Measurements from ENCODE around the gene NPTX2.

Gene NPTX2

GRCh38 chr7:98669329-98670000 lies 52.4 kb downstream of the NPTX2 start:
- no peak overlapping the region for H3K27ac ChIP-seq
- in situ Hi-C loops (cut with HindIII; ENCODE audit: low pct_ligation_motif_present, low sequenced_read_pairs): no loop called here
- DNase-seq: no peak
- no peak overlapping the region for H3K4me3 ChIP-seq (ENCODE audit: low read depth, low read length)
- no peaks in the 10 kb centered on the region for H3K27me3 ChIP-seq (replicated peaks)
- H3K36me3 ChIP-seq (replicated peaks): no peaks in the 10 kb centered on the region
- TF ChIP-seq, protein P1, sequence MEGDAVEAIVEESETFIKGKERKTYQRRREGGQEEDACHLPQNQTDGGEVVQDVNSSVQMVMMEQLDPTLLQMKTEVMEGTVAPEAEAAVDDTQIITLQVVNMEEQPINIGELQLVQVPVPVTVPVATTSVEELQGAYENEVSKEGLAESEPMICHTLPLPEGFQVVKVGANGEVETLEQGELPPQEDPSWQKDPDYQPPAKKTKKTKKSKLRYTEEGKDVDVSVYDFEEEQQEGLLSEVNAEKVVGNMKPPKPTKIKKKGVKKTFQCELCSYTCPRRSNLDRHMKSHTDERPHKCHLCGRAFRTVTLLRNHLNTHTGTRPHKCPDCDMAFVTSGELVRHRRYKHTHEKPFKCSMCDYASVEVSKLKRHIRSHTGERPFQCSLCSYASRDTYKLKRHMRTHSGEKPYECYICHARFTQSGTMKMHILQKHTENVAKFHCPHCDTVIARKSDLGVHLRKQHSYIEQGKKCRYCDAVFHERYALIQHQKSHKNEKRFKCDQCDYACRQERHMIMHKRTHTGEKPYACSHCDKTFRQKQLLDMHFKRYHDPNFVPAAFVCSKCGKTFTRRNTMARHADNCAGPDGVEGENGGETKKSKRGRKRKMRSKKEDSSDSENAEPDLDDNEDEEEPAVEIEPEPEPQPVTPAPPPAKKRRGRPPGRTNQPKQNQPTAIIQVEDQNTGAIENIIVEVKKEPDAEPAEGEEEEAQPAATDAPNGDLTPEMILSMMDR (IDR thresholded peaks at IDR 0.05; ENCODE audit: low read depth, low read length, missing control alignments): no peak

- in situ Hi-C loops (cut with HindIII; ENCODE audit: low pct_ligation_motif_present, low sequenced_read_pairs): no loop called here
Measured at GRCh38 chr7:98670186-98670585, 53.1 kb downstream of the NPTX2 start.

DNA sequence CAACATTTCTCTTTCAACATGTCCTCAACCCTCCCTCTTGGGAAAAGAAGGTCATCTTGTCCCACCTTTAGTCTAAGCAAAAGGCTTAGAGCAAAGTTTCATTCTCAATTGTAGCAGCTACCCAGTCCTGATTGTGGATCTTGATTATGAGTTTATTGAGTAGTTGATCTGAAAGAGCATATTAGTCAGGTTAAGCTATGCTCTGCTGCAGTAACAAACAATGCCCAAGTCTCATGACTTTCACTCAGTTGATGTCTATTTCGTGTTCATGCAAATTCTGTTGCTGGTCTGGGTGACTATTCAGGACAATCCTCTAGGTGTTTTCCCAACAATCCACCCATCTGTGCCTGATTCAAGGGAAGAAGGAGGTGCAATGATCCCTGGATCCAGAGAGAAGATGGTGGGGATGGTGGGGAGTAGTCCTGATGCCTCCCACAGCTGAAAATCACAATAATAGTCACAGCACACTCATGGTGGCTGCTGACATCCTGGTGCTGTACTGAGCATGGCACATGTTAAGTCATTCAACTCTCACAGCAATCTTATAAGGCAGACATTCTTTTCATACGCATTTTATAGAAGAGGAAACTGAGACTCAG lies 54.7 kb downstream of the NPTX2 start:
- H3K27me3 ChIP-seq (replicated peaks): no peaks in the 10 kb centered on the region
- TF ChIP-seq, protein P1 (IDR thresholded peaks at IDR 0.05; ENCODE audit: low read depth, low read length, missing control alignments): no peak
- in situ Hi-C loops (cut with HindIII; ENCODE audit: low pct_ligation_motif_present, low sequenced_read_pairs): no loop called here
- H3K36me3 ChIP-seq (replicated peaks): no peaks in the 10 kb centered on the region
- DNase-seq: no peak
- no peak overlapping the region for H3K27ac ChIP-seq
- H3K4me3 ChIP-seq (ENCODE audit: low read depth, low read length): no peak overlapping the region

More at GRCh38 chr7:98670186-98670585, 53.1 kb downstream of the NPTX2 start:
- H3K36me3 ChIP-seq (replicated peaks): no peaks in the 10 kb centered on the region
- H3K27me3 ChIP-seq (replicated peaks): no peaks in the 10 kb centered on the region
- H3K4me3 ChIP-seq (ENCODE audit: low read depth, low read length): no peak overlapping the region
- no peak overlapping the region for H3K27ac ChIP-seq
- TF ChIP-seq, protein P1 (IDR thresholded peaks at IDR 0.05; ENCODE audit: low read depth, low read length, missing control alignments): no peak
- no peak for DNase-seq

DNA sequence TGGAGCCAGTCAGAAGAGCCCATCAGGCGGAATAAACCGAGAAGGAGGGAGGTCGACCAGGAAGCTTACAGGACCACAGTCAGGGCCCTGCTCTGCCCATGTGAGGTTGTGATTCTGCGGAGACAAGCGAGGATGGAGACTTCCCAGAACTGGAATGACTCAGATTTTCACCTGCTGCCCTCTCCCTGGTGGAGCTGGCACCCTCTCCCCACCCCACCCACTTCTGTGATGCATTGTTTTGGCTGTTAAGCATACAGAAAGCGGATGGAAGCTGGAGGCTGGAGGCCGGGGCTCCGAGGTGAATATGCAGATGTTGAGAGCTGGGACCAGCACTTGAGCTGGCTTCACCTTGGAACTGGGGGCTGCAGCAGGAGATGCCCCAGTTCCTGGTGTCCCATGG lies 57.4 kb downstream of the NPTX2 start:
- Histone ChIP-seq H3K4me3 (ENCODE audit: low read depth, low read length) (no peak overlapping the region), H3K36me3 (replicated peaks) (no peaks in the 10 kb centered on the region), H3K27me3 (replicated peaks) (no peaks in the 10 kb centered on the region), H3K27ac (no peak overlapping the region)
- in situ Hi-C loops (cut with HindIII; ENCODE audit: low pct_ligation_motif_present, low sequenced_read_pairs): no loop called here
- TF ChIP-seq, protein P1 (IDR thresholded peaks at IDR 0.05; ENCODE audit: low read depth, low read length, missing control alignments): no peak
- no peak for DNase-seq

DNA sequence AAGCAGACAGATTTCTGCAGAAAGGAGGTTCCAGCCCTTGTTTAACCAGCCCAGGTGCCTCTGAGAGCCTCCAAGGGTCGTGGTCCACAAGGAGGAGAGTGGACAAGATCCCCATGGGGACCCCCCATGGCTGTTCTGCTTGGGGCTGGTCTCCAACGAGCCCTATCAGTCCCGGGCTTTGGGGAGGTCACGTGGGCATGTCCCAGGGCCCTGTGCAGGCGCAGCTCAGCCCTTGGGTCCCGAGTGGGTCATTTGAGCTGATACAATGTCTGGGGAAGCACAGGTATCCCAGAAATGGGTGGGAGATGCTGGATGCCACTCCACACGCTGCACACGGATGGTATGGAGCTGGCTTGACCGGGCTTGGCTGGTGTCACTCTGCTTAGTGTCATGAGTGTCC lies 57.8 kb downstream of the NPTX2 start:
- Histone ChIP-seq H3K36me3 (replicated peaks) (no peaks in the 10 kb centered on the region), H3K27ac (no peak overlapping the region), H3K27me3 (replicated peaks) (no peaks in the 10 kb centered on the region), H3K4me3 (ENCODE audit: low read depth, low read length) (no peak overlapping the region)
- in situ Hi-C loops (cut with HindIII; ENCODE audit: low pct_ligation_motif_present, low sequenced_read_pairs): no loop called here
- DNase-seq: no peak
- TF ChIP-seq, protein P1 (IDR thresholded peaks at IDR 0.05; ENCODE audit: low read depth, low read length, missing control alignments): no peak
